GM08714 (cell line): ENCODE results near the gene UBE2E2.

Experiments used
- H3K4me3 ChIP-seq: fragments of 200-500 bp; sonication (Bioruptor generic); 2 replicates; pipeline ENCODE4 v1.5.1; 2014; ENCODE audit warnings: mild to moderate bottlenecking, low read length, inconsistent platforms
- ZNF274 ChIP-seq: IDR thresholded peaks from 2 replicates; pipeline ENCODE4 v1.6.1; 2012; ENCODE audit warnings: mild to moderate bottlenecking, low read depth, low read length

Gene UBE2E2

DNA sequence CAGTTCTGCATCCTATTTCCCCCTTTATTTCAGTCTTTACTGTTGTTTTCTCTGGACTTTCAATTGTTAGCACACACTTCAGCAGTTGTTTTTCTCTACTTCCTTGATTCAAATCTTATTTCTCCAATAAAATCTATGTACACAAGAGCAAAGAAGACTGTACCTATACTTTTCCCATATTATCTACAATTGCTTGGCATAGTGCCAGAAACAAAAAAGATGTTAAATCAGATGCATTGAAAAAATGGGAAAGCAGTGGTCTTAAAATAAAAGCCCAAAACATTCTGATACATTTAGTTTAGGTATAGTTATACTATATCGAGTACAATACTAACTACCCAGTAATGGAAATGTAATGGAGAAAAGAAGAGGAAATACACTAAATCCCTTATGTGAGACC is 265.1 kb downstream of the UBE2E2 start:
- no peak for TF ChIP-seq ZNF274
- no peak overlapping the region for H3K4me3 ChIP-seq

DNA sequence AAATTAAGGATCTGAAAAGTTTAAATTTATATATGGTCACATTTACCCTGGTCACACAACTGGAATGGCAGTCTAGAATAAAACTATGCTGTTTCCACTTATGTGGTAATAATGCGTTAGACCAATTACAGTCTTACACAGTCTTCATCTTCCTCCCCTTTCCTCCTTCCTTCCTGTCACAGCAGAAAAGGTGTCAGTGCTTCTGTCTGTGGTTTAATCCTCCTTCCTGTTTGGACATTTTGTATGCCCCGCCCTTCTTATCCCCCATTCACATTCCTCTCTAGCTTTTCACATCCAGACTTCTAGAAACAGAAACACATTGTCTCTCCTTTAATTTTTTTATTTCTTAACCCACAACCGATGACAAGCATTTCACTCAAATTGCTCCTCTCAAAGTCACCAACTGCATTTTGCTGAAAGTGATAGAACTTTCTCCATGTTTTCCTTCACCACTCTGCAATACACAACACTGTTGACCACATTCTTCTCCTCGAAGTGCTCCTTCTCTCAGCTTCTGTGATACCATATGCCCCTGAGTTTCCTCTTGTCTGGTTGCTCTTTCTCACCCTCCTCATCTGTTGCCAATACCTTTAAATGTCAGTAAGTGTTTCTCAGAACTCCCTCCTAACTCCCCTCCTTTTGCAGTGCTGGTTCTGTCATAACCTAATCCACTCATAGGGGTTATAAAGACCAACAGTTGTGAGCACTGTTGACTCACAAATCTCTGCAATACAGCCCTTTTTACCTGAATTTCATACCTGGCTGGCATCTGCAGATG is 271.6 kb downstream of the UBE2E2 start:
- no peak overlapping the region for H3K4me3 ChIP-seq
- TF ChIP-seq ZNF274: no peak

DNA sequence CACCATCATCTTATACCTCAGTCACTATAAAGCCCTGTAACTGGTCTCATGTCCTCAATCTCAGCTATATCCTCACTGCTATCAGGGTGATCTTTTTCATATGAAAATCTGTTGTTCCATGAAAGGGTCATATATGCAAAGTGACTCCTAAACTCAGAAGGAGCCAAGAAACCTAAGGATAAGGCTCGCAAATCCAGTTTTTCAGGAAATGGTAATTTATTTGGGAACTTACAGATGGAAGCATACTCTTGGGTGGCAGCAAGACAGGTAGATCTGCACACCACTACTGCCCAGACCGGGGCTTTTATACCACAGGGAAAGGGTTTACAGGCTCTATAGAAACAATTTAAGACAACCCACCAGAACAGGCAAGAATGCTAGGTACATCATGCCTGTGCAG is 272.3 kb downstream of the UBE2E2 start:
- TF ChIP-seq ZNF274: no peak
- no peak overlapping the region for H3K4me3 ChIP-seq

DNA sequence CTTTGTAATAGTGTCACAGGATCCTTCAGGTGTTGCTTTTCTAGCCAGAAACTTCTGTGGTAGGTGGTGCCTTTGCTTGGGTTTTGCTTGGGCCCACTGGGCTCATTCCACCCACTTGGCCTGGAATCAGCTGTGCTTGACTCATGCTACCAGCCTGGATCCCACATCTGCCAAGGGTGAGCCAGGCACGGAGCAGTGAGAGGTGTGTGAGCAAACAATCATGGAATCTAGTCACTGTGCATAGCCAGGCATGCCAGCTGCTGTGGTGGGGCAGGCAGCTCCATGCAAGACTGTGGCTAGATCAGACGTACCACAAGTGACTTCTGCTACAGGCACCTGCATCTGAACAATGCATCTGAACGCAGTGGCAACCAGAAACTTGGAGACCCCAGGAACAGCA is 275.9 kb downstream of the UBE2E2 start:
- no peak overlapping the region for H3K4me3 ChIP-seq
- no peak for TF ChIP-seq ZNF274

DNA sequence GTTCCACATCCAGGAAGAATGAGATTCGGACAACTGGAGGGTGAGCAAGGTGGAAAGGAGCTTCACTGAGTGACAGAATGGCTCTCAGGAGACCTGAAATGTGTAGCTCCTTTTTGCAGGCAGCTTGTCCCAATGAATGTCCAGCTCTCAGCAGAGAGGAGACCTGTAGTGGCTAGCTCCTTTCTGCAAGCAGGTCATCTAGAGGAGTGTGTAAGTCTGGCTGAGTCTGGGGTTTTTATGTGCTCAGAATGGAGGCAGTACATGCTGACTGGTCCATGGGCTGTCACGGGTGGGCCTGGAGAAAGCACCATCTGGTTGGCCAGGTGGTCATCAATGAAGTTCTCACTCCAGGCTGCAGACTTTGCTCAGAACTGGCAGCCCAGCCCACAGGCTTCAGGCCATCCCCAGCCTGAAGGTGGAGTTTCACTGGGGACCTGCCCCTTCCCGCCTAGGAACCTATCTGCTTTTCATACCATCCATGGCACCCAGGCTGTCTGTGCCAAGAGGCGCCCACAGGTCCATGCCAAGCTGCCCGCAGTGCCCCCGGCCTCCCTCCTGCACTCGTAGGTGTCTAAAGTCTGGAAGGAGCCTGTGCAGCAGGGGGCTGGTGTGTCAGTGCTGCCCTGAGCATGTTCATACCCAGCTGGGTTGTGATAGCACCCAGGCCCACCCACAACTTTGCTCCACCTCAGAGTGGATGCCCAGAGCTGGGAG is 276.6 kb downstream of the UBE2E2 start:
- TF ChIP-seq ZNF274: no peak
- no peak overlapping the region for H3K4me3 ChIP-seq

DNA sequence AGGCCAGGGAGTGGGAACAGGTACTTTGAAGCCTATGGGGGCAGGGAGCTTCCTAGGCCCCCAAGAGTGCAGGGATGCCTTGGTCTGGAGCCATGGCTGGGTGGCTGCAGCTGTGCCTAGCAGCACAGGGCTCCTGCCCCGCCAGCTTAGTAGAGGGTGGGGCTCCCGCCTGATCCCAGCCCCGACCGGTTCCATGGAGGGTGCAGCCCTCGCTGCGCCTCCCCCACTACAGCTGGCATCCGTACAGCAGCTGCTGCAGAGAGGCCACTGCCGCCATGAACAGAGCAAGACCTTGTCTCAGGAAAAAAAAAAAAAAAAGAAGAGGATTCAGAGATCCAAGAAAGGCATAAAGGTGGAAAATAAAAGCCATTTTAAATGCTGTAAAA is 277.2 kb downstream of the UBE2E2 start:
- TF ChIP-seq ZNF274: no peak
- no peak overlapping the region for H3K4me3 ChIP-seq

DNA sequence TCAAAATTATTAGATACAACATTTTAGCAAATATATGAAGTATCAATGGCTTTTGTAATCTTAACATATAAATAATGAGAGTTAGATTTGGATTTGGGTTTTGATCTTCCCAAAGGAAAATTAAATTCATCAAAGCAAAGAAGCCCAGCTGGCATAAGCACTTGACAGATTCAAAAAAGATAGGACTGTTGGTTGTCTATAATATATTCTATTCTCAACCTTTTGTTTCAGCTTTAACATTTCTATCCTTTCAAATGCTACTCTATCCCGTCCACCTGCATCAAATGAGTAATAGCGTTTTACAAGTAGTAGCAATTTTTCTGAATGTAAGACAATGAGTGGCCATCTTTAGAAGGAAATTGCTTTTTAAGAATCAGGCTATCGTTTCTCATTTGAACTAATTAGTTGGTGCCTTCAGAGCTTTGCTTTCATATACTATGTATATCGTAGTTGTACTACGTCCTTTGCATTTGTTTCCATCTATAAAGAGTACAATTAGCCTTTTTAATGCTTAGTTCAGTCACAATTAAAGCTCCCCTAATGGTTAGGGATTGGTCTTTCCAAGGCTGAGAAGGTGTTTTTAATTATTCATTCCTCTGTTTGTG is 278.0 kb downstream of the UBE2E2 start:
- no peak for TF ChIP-seq ZNF274

DNA sequence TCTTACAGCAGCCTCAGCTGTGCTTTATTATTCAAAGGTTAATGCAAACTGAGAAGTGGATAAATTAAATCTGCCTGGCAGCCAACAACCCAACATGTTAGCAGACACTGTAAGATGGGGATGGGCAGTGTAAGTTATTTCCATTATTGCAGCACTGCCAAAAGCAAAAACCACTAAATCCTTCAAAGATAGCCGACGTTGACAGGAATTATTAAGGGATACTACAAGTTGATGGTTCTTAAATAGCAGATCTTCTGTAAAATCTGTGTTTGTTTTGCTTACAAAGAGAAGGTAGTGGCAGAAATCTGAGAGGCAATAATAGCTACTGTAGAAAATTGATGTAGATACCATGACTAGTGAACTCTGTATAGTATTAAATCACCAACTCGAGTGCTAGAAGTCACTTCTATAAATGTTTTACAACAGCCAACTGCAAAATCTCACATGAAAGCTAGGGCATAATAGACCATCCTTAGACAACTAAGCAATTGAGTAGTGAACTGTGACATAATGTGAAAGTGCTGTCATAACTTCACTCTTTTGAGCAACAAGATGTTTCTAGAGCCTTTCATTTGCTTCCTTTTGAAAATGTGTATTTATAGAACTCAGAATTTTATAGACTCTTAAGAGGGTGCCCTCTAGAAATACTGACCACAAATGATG is 278.6 kb downstream of the UBE2E2 start:
- no peak overlapping the region for H3K4me3 ChIP-seq
- no peak for TF ChIP-seq ZNF274

More for the DNA sequence above, 278.0 kb downstream of the UBE2E2 start:
- no peak overlapping the region for H3K4me3 ChIP-seq

DNA sequence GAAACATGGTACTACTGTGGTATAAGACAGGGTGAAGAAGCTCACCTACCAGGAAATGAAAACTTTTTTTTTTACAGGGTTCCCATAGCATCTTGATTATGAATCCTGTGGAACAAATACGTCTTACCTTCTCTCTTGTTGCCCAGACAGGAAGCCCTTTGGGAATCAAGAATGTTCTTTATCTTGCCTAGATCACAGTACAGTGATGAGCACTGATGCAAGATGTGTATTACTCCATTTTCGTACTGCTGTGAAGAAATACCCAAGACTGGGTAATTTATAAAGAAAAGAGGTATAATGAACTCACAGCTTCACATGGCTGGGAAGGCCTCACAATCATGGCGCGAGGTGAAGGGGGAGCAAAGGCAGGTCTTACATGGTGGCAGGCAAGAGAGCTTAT is 281.3 kb downstream of the UBE2E2 start:
- H3K4me3 ChIP-seq: no peak overlapping the region
- no peak for TF ChIP-seq ZNF274

DNA sequence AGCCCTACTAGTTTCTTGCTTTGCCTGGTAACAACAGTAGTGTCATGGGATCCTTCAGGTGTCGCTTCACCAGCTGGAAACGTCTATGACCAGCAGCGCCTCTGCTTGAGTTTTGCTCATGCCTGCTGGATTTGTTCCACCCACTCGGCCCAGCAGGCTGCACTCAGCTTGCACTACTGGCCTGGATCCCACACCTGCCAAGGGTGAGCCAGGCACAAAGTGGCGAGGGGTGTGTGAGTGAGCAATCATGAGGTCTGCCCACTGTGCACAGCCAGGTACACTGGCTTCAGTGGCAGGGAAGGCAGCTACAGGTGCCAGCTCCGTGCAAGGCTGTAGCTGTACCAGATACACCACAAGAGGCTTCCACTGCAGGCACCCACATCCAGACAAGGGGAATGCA is 282.8 kb downstream of the UBE2E2 start:
- TF ChIP-seq ZNF274: no peak
- no peak overlapping the region for H3K4me3 ChIP-seq

DNA sequence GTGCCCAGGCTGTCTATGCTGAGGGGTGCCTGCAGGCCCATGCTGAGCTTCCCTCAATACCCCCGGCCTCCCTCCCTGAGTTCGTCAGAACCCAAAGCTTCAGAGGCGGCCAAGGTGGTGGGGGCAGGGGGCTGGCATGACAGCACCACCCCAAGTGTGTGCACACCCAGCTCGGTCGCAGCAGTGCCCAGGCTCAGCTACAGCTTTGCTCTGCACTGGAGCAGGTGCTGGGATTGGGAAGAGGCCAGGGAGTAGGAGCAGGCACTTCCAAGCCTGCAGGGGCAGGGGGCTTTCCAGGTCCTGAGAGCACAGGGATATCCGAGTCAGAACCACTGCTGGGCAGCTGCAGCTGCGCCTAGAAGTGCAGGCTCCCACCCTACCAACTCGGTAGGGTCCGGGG is 283.9 kb downstream of the UBE2E2 start:
- no peak overlapping the region for H3K4me3 ChIP-seq
- TF ChIP-seq ZNF274: no peak

DNA sequence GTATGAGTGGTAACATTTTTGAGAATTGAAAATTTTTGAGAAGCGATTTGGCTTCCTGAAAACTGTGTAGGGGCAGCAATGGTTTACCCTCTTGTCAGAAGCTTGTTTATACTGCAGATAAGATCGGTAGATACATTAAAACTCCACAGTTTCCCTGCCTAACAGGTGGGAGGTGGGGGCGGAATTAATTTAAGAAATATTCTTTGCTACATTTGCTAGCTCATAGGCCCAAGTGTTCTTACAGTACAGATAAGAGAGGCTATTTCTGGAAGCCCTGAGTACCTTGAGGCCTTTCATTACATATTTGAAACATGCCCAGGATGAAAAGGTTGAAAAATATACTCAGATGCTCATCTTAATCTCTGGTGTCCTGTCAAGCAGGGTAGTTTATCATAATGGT is 285.5 kb downstream of the UBE2E2 start:
- H3K4me3 ChIP-seq: no peak overlapping the region
- TF ChIP-seq ZNF274: no peak

DNA sequence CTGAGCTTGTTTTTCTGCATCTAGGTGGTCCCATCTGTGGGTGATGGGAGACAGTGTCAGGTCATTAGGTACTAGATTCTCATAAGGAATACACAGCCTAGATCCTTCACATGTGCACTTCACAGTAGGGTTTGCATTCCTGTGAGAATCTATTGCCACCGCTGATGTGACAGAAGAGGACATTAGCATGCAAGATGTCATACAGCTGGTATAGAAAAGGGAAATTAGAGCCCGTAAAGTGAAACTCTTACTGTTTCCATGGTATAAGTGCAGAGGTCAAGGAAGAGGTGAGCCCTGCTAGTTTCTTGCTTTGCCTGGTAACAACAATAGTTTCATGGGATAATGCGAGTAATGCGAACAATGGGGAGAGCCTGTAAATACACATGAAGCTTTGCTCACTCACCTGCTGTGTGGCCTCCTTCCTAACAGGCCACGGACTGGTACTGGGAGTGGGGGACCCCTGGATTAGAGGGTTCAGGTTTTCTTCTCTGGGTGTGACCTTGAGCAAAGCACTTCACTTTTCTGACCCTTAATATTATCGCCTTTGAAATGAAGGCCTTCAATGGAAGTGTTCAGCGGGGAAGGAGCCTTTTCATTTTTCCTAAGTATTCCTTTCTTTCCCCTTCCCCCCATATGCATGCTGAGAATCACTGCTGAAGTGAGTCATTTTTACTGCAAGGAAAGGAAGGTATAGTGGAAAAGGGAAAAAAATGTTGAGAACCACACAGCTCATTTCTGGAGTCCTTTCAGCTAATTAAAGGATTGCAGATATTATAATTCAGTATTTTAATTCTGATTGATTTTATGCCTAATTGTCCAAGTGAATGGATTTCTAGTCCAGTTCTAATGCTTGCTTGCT is 286.4 kb downstream of the UBE2E2 start:
- H3K4me3 ChIP-seq: no peak overlapping the region
- no peak for TF ChIP-seq ZNF274

DNA sequence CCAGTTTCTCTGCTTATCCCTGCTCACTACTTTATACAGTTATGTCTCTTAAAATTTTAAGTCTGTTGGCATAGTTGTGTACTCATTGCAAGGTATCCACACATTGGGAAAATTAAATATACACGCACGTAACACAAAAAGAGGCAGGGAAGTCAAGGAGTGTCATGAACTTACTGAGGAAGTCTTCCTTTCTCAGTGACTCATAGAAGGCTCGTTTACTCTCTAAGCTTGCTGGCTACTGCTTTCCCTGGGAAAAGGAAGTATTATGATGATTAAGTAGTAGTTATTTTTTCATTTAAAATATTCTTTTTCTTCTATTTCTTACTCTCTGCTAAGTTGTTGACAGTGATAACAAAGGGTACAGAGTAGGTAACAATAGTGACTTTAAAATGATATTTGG is 287.3 kb downstream of the UBE2E2 start:
- TF ChIP-seq ZNF274: no peak
- no peak overlapping the region for H3K4me3 ChIP-seq
